CD14-positive monocyte (primary cell): ENCODE measurements around the gene DNAH7. TPM values are rescaled to one million over a fixed set of nuclear protein-coding genes. Genes with fewer than 3 reads are reported as not detected.

Experiments
- DNase-seq, 3 donors: peaks; one replicate each; pipeline ENCODE4 v3.0.0-alpha.2; 2011 to 2022
- H2AFZ ChIP-seq: 2 replicates; pipeline ENCODE4 v1.6.0; 2012; ENCODE audit warnings: mild to moderate bottlenecking, low read depth, low read length, inconsistent platforms; ENCODE audit not compliant: insufficient read depth, poor library complexity, severe bottlenecking
- H3K27ac ChIP-seq, 2 donors: 1 replicate in 1 of 2; 2 replicates in 1 of 2; pipeline ENCODE4 v1.5.1; 2012 to 2013; ENCODE audit warnings: low read length in 2 of 2, control low read depth in 1 of 2, inconsistent platforms in 1 of 2, low read depth in 1 of 2, mild to moderate bottlenecking in 1 of 2
- H3K27me3 ChIP-seq, 2 donors: one replicate each; pipeline versions ENCODE4 v1.6.0 to v1.6.1; 2011 to 2013; ENCODE audit warnings: low read length in 2 of 2; ENCODE audit not compliant: control insufficient read depth in 2 of 2, insufficient read depth in 2 of 2
- H3K36me3 ChIP-seq, 2 donors: replicated peaks in 1 of 2; 1 replicate in 1 of 2; 2 replicates in 1 of 2; pipeline versions ENCODE4 v1.5.1 to v1.6.1; 2012 to 2013; ENCODE audit warnings: low read length in 2 of 2, control low read depth in 1 of 2, inconsistent platforms in 1 of 2, mild to moderate bottlenecking in 1 of 2; ENCODE audit not compliant: insufficient read depth in 2 of 2, control insufficient read depth in 1 of 2
- H3K4me1 ChIP-seq, 2 donors: 1 replicate in 1 of 2; 2 replicates in 1 of 2; pipeline versions ENCODE4 v1.5.1 to v1.6.1; 2012 to 2013; ENCODE audit warnings: low read length in 2 of 2, control low read depth in 1 of 2, inconsistent platforms in 1 of 2, mild to moderate bottlenecking in 1 of 2, moderate library complexity in 1 of 2; ENCODE audit not compliant: insufficient read depth in 2 of 2, control insufficient read depth in 1 of 2
- H3K4me2 ChIP-seq: replicated peaks from 2 replicates; pipeline ENCODE3; 2012; ENCODE audit warnings: low read length, moderate library complexity, mild to moderate bottlenecking; ENCODE audit not compliant: poor library complexity, severe bottlenecking; ENCODE audit errors: extremely low read depth
- H3K4me3 ChIP-seq, 3 experiments: fragments of 200-600 bp in 1 of 3; sonication (generic) in 1 of 3; replicated peaks in 1 of 3; 1 replicate in 2 of 3; 2 replicates in 1 of 3; pipeline ENCODE4 v1.5.1; 2011 to 2013; ENCODE audit warnings: low read length in 3 of 3, mild to moderate bottlenecking in 3 of 3, control low read depth in 2 of 3, low read depth in 2 of 3, inconsistent platforms in 1 of 3, moderate library complexity in 1 of 3
- H3K79me2 ChIP-seq: 2 replicates; pipeline ENCODE4 v1.6.0; 2012; ENCODE audit warnings: mild to moderate bottlenecking, control low read depth, inconsistent platforms, low read length, moderate library complexity; ENCODE audit not compliant: insufficient read depth
- H3K9ac ChIP-seq: 2 replicates; pipeline ENCODE4 v1.6.0; 2017; ENCODE audit warnings: low read length, mild to moderate bottlenecking; ENCODE audit not compliant: insufficient read depth, poor library complexity, severe bottlenecking
- H3K9me3 ChIP-seq, 2 donors: replicated peaks in 1 of 2; 1 replicate in 1 of 2; 2 replicates in 1 of 2; pipeline versions ENCODE4 v1.5.1 to v1.6.1; 2012 to 2013; ENCODE audit warnings: low read length in 2 of 2, control low read depth in 1 of 2; ENCODE audit not compliant: control insufficient read depth in 1 of 2, insufficient read depth in 1 of 2
- H4K20me1 ChIP-seq: 2 replicates; pipeline ENCODE4 v1.6.0; 2012; ENCODE audit warnings: mild to moderate bottlenecking, low read length, control low read depth, moderate library complexity; ENCODE audit not compliant: insufficient read depth
- H3K27ac Mint-ChIP-seq, 7 donors: one replicate each; pipeline ENCODE4 v1.8.0; 2020; ENCODE audit warnings: mild to moderate bottlenecking in 7 of 7, mixed read lengths in 7 of 7, moderate library complexity in 6 of 7, inconsistent platforms in 2 of 7
- H3K27me3 Mint-ChIP-seq, 3 donors: one replicate each; pipeline ENCODE4 v1.8.0; 2021 to 2022; ENCODE audit warnings: low read depth in 3 of 3, mild to moderate bottlenecking in 3 of 3, mixed read lengths in 3 of 3, moderate library complexity in 3 of 3, inconsistent platforms in 1 of 3
- H3K36me3 Mint-ChIP-seq, 2 donors: one replicate each; pipeline ENCODE4 v1.8.0; 2020; ENCODE audit warnings: mixed read lengths in 2 of 2, inconsistent platforms in 1 of 2, mild to moderate bottlenecking in 1 of 2
- H3K4me1 Mint-ChIP-seq: one replicate; pipeline ENCODE4 v1.8.0; 2020; ENCODE audit warnings: mild to moderate bottlenecking, mixed read lengths
- H3K4me3 Mint-ChIP-seq, 2 donors: one replicate each; pipeline ENCODE4 v1.8.0; 2020; ENCODE audit warnings: mild to moderate bottlenecking in 2 of 2, mixed read lengths in 2 of 2, moderate library complexity in 1 of 2
- H3K9me3 Mint-ChIP-seq, 7 donors: one replicate each; pipeline ENCODE4 v1.8.0; 2020 to 2022; ENCODE audit warnings: mixed read lengths in 7 of 7, mild to moderate bottlenecking in 6 of 7, moderate library complexity in 6 of 7, inconsistent platforms in 2 of 7
- CTCF ChIP-seq: fragments of 200-600 bp; IDR thresholded peaks from one replicate; pipeline ENCODE4 v1.8.0; 2022; ENCODE audit warnings: antibody characterized with exemption, mild to moderate bottlenecking
- WGBS: methylation state at CpG from one replicate; pipeline ENCODE4 v1.1.5; 2013; ENCODE audit warnings: missing lambda C conversion rate; ENCODE audit not compliant: insufficient coverage; 5-methylcytosine and 5-hydroxymethylcytosine counted together
- intact Hi-C, 2 donors: fragments of 100-400 bp; cut with micrococcal nuclease; formaldehyde crosslinking; loops; one replicate each; pipeline versions ENCODE4 v1.15.0 to v1.15.1; 2023
- polyA plus RNA-seq, 3 donors: library from polyadenylated mRNA; depleted of rRNA in 1 of 3; unstranded in 2 of 3; stranded (reverse) in 1 of 3; fragments of 300-500 nt in 2 of 3; fragments of >200 nt in 1 of 3; fragmentation: Illumina TruSeq in 2 of 3; gene quantifications; 1 replicate in 2 of 3; 2 replicates in 1 of 3; pipeline ENCODE4 v1.2.3, GENCODE V29; 2012 to 2021

Gene DNAH7
- polyA plus RNA-seq, 3 donors: 0.07 TPM; not detected in 2

- Histone ChIP-seq H2AFZ (no peak overlapping the region), H3K4me2 (no peak overlapping the region), H3K27me3 (no peaks in the 10 kb centered on the region), H3K4me3 (no peak overlapping the region), H3K9me3 (no peaks in the 10 kb centered on the region), H4K20me1 (no peaks in the 10 kb centered on the region), H3K4me1 (peaks cover 0 to 3% of the 10 kb centered on the region in 2 donors), H3K36me3 (no peaks in the 10 kb centered on the region), H3K79me2 (no peaks in the 10 kb centered on the region), H3K27ac (no peak overlapping the region), H3K9ac (no peak overlapping the region)
- intact Hi-C loops: loop anchor here in 1 of 2 donors (10.0 kb wide), 1 partner anchor 198 kb away; no protein-coding TSS in a partner anchor
- H3K27me3 Mint-ChIP-seq: peaks cover 0 to 3% (median 0%) of the 10 kb centered on the region in 3 donors
- DNase-seq: no peak
- H3K36me3 Mint-ChIP-seq: no peaks in the 10 kb centered on the region
- H3K4me1 Mint-ChIP-seq: peaks cover 8% of the 10 kb centered on the region
- 100% methylated on average over 1 of the region's 5 CpGs for WGBS
- H3K4me3 Mint-ChIP-seq: no peak overlapping the region
- no peak overlapping the region for H3K27ac Mint-ChIP-seq
- TF ChIP-seq CTCF: no peak
- H3K9me3 Mint-ChIP-seq: peaks cover 0 to 1% (median under 1%) of the 10 kb centered on the region in 7 donors
Measured at GRCh38 chr2:196076778-196077568, 8.3 kb upstream of the DNAH7 start.

DNA sequence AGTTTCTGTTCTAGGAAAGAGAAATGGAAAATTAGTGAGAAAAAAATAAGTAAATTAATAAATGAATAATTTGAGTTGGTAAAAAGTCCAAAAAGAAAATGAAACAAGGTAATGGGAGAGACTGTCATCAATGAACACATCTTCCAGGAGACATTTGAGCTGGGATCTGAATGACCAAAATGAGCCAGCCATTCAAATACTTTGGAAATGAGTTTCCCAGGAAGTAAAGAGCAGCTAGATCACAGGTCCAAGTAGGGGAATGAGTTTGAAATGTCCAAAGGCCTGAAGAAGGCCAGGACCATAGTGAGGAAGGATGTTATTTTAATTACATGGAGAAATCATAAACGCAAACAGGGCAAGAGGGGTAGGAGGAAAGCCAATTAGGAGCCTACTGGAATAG, 6.6 kb upstream of the DNAH7 start:
- Mint-ChIP-seq H3K27me3 (peaks cover 0 to 3% (median 0%) of the 10 kb centered on the region in 3 donors), H3K27ac (no peak overlapping the region), H3K9me3 (peaks cover 0 to 1% (median 0%) of the 10 kb centered on the region in 7 donors), H3K4me1 (peaks cover 5% of the 10 kb centered on the region), H3K4me3 (no peak overlapping the region), H3K36me3 (no peaks in the 10 kb centered on the region)
- H3K27me3 ChIP-seq: no peaks in the 10 kb centered on the region
- no peak overlapping the region for H3K9ac ChIP-seq
- H3K27ac ChIP-seq: no peak overlapping the region
- H2AFZ ChIP-seq: no peak overlapping the region
- intact Hi-C loops: loop anchor here in 1 of 2 donors (10.0 kb wide), 1 partner anchor 200 kb away; no protein-coding TSS in a partner anchor
- H3K4me1 ChIP-seq: peaks cover 0 to 3% of the 10 kb centered on the region in 2 donors
- no peaks in the 10 kb centered on the region for H3K9me3 ChIP-seq
- H3K79me2 ChIP-seq: no peaks in the 10 kb centered on the region
- no peak overlapping the region for H3K4me3 ChIP-seq
- no peaks in the 10 kb centered on the region for H3K36me3 ChIP-seq
- 0% methylated on average over 1 of the region's 1 CpG for WGBS
- TF ChIP-seq CTCF: no peak
- no peak for DNase-seq
- H4K20me1 ChIP-seq: no peaks in the 10 kb centered on the region
- H3K4me2 ChIP-seq: no peak overlapping the region
